ENCODE results near the gene STRN4.
A peak's percentile ranks its signal among the peaks of the same experiment; 100 is the strongest.

STRN4 gene

GRCh38 chr19:46785054-46785979, 39.1 kb upstream of the STRN4 start:
- Histone ChIP-seq H3K27ac (ENCODE audit: low read depth, low read length) (peak overlapping the region; percentile 94), H3F3A (ENCODE audit: insufficient read depth) (peaks cover 24% of the 10 kb centered on the region), H3K79me2 (ENCODE audit: insufficient read depth, low read length) (peaks cover 61% of the 10 kb centered on the region), H4K20me1 (ENCODE audit: low read depth, low read length) (no peaks in the 10 kb centered on the region; the same call in 1 of the 2 replicates), H3K36me3 (ENCODE audit: low read length) (peaks cover 10% of the 10 kb centered on the region; the same call in 1 of the 2 replicates), H3K4me2 (ENCODE audit: low read depth, low read length, poor library complexity, severe bottlenecking) (peak overlapping the region; percentile 66), H3K9me2 (replicated peaks; ENCODE audit: insufficient read depth, low read length) (no peaks in the 10 kb centered on the region), H2AFZ (ENCODE audit: low read depth, low read length, severe bottlenecking) (no peak overlapping the region), H3K4me3 (ENCODE audit: insufficient read depth, low read length, poor library complexity, severe bottlenecking) (peak overlapping the region; percentile 97), H3K27me3 (ENCODE audit: low read length) (no peaks in the 10 kb centered on the region), H3K9me3 (ENCODE audit: insufficient read depth, low read length) (no peaks in the 10 kb centered on the region), H3K9ac (ENCODE audit: low read length) (peak overlapping the region; percentile 95)
- TF ChIP-seq EZH2phosphoT487 (conservative IDR thresholded peaks at IDR 0.05; ENCODE audit: low read length) = no peak
- TF ChIP-seq CTCF (IDR thresholded peaks at IDR 0.05; ENCODE audit: insufficient read depth, low read length, poor library complexity, severe bottlenecking) = no peak

- peaks cover 10% of the 10 kb centered on the region; the same call in 1 of the 2 replicates for H3K36me3 ChIP-seq (ENCODE audit: low read length)
These were observed 38.2 kb upstream of the STRN4 start for GRCh38 chr19:46784262-46785053.

GRCh38 chr19:46783670-46784069, 37.4 kb upstream of the STRN4 start:
- Histone ChIP-seq H3K4me3 (ENCODE audit: insufficient read depth, low read length, poor library complexity, severe bottlenecking) (no peak overlapping the region), H3K79me2 (ENCODE audit: insufficient read depth, low read length) (peaks cover 61% of the 10 kb centered on the region), H3K9ac (ENCODE audit: low read length) (peak overlapping the region; percentile 95), H3K9me3 (ENCODE audit: insufficient read depth, low read length) (no peaks in the 10 kb centered on the region), H3F3A (ENCODE audit: insufficient read depth) (peaks cover 24% of the 10 kb centered on the region), H3K27ac (ENCODE audit: low read depth, low read length) (peak overlapping the region; percentile 94), H2AFZ (ENCODE audit: low read depth, low read length, severe bottlenecking) (no peak overlapping the region), H3K9me2 (replicated peaks; ENCODE audit: insufficient read depth, low read length) (no peaks in the 10 kb centered on the region), H3K27me3 (ENCODE audit: low read length) (no peaks in the 10 kb centered on the region), H3K36me3 (ENCODE audit: low read length) (peaks cover 10% of the 10 kb centered on the region; the same call in 1 of the 2 replicates), H4K20me1 (ENCODE audit: low read depth, low read length) (no peaks in the 10 kb centered on the region; the same call in 1 of the 2 replicates), H3K4me2 (ENCODE audit: low read depth, low read length, poor library complexity, severe bottlenecking) (peak overlapping the region; percentile 66)
- TF ChIP-seq CTCF (IDR thresholded peaks at IDR 0.05; ENCODE audit: insufficient read depth, low read length, poor library complexity, severe bottlenecking) = no peak
- TF ChIP-seq EZH2phosphoT487 (conservative IDR thresholded peaks at IDR 0.05; ENCODE audit: low read length) = no peak

More at GRCh38 chr19:46784262-46785053, 38.2 kb upstream of the STRN4 start:
- Histone ChIP-seq H3F3A (ENCODE audit: insufficient read depth) (peaks cover 24% of the 10 kb centered on the region), H3K4me3 (ENCODE audit: insufficient read depth, low read length, poor library complexity, severe bottlenecking) (peak overlapping the region; percentile 97), H4K20me1 (ENCODE audit: low read depth, low read length) (no peaks in the 10 kb centered on the region; the same call in 1 of the 2 replicates), H2AFZ (ENCODE audit: low read depth, low read length, severe bottlenecking) (no peak overlapping the region), H3K4me2 (ENCODE audit: low read depth, low read length, poor library complexity, severe bottlenecking) (peak overlapping the region; percentile 66), H3K9me2 (replicated peaks; ENCODE audit: insufficient read depth, low read length) (no peaks in the 10 kb centered on the region), H3K27me3 (ENCODE audit: low read length) (no peaks in the 10 kb centered on the region), H3K27ac (ENCODE audit: low read depth, low read length) (peak overlapping the region; percentile 94), H3K9me3 (ENCODE audit: insufficient read depth, low read length) (no peaks in the 10 kb centered on the region), H3K79me2 (ENCODE audit: insufficient read depth, low read length) (peaks cover 61% of the 10 kb centered on the region), H3K9ac (ENCODE audit: low read length) (peak overlapping the region; percentile 95)
- TF ChIP-seq CTCF (IDR thresholded peaks at IDR 0.05; ENCODE audit: insufficient read depth, low read length, poor library complexity, severe bottlenecking) (peak; percentile 39), EZH2phosphoT487 (conservative IDR thresholded peaks at IDR 0.05; ENCODE audit: low read length) (no peak)

All from SU-DHL-6 (cell line).